HG03108 (cell line): ENCODE data around the gene SLC30A1.
"Not testable (repeated sequence)": the region's sequence is repeated elsewhere in the genome, so short reads cannot be mapped to it uniquely, and the experiment has no call there.

Source experiments
- ATAC-seq: cut with Tn5 transposase; IDR thresholded peaks from one replicate; pipeline ENCODE4 v1.9.1; 2021; ENCODE audit warnings: moderate library complexity; ENCODE audit not compliant: unreplicated experiment

Gene SLC30A1

DNA sequence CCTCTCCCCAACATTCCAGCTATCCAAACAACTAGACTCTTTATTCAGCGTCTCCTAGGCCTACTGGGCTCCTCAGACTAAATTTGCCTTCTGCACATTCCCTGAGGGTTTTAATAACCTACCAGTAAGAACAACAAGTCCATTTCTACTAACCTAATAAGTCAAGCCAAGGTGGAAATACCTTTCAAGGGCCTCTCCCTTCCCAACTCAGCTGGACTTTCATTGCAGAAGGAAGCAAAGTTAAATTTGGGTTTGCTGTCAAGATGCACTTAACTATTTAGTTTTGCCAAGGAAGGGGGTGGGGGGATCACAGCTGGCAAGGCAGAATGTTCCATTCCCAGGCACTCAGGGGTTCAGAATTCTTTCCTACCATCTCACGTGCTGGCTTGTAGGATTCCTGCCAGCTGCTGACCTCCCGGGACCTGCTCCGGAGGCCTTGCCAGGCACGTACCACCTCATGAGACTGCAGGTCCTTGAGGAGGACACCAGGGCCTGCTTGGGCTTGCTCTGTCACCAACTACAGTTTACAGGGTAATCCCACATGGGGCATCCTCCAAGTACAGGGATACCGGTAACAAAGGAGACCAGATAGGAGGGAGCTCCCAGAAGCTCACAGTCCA, 29.8 kb downstream of the SLC30A1 start:
- ATAC-seq: no peak

DNA sequence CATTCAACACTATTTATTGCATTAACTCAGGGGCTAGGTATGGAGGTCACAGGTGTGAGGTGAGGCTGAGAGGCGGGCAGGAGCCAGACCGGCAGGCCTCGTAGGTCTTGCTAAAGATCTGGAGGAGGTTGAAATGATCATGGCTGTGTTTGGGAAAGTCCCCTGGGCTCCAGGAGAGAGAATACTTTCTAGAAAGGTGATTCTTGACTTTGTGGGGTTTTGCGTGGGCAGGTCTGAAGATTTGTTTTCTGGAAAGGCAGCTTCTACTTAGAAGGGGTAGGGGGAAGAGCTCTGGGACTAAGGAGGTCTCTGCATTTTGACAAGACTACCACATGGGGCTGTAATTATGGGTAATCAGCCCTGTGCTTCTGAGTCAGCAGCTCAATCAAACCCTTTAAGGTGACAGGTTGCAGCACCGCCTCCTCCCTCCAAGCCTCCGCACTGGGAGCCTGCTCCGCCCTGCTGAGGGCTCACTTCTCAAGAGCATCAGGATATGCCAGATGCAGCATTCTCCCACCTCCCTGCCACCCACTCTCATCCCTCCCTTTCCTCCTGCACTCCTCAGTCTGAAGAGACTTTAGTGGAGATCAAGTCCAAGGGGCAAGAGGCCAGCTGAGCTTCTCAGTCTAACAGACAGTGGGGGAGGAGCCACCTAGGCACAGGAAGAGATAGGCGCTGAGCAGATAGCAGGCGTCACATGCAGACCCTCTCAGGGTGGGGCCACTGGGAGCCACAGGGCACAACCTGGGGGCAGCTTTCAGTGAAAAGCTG, 30.5 kb downstream of the SLC30A1 start:
- ATAC-seq: no peak

DNA sequence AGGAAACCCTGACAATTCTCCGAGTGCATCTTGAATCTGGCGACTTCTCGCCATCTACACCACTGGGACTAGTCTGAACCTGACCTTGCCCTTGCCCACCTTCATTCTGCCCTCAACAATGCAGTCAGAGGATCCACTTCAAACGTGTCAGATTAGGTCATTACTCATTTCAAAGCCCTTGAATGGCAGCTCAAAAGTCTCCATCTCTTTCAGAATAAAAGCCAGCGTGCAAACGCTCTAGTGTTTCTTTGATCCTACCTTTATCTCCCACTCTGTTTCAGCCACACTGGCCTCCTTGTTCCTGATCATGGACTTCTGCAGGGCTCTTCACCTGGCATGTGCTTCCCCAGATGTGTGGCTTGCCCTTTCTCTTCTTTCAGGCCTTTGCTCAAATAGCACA, 31.3 kb downstream of the SLC30A1 start:
- no peak for ATAC-seq

DNA sequence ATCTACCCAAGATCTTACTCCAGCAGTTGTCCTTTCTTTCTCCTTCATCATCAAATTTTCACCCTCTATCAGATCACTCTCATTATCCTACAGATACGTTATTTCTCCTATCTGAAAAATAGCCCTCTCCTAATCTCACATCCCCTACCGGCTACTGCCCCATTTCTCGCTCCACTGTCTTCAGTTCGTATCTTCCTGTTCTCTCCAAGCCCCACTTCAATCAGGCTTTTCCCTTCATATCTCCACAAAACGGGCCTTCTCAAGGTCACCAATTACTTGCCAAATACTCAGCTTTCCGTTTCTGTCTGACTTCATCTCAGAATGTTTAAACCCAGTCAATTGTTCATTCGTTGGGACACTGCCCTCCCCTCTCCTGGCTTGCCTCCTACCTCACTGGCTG, 32.4 kb downstream of the SLC30A1 start:
- no peak for ATAC-seq

DNA sequence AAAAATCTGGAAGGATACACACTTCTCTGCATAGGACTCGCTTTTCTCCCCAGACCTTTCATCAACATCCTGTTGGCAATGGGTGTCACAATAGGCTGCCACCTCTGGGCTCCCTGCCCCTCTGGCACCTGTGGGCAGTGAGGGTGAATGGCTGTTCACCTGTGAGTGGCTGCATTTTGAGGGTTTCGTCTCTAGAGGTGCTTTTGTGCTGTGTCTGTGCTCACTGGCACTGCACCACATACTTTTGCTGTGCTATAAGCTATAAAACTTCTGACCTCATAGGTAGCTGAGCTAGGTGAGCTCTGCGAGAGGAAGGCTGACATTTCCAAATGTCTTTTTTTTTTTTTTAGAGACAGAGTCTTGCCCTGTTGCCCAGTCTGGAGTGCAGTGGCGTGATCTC, 35.9 kb downstream of the SLC30A1 start:
- no peak for ATAC-seq

DNA sequence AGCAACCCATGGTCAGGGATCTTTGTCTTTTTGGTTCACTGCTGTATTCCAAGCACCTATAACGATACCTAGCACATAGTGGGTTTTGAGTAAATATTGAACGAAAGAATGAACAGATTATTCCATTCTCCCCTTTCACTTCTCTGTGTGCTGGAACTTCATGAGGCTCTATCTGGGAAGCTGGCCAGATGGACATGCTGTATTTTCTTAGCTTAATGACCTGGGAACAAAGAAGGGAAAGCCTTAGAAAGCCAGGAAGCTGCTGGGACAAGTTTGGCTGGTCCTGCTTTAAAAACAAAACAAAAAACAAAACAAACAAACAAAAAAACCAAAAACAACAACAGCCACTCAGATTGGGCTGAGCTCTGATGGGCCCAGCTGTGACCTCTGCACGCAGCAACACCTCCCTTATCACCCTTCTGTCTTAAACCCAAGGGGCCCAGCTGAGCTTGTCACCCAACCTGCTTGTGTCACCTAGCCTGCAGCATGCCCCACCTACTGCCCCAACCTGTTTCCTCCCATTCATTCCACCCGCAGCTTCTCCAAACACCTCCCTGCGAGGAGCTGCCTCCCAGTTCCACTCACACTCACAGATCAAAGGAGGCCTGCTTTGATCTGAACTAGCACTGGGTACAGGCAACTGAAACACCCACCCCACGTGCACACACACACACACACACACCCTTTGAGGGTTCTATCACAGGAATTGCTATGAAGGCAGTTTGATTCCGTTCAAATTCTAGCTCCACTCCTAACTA, 37.1 kb downstream of the SLC30A1 start:
- no peak for ATAC-seq

DNA sequence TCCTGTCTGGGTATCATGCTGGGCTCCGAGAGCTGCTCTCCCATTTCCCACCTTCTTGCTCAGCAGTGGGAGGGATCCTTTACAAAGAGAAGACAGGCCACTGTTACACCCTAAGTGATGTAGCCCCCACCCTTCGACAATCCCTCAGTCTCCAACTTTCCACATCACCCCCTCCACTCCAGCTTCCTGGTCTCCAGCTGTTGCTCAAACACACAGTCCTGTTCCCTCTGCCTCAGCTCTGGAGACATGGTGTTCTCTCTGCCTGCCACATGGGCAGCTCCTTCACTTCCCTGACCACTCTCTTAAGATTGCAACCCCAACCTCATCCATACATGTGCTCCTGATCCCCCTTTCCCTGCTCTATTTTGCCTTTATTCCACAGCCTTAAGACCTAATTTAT, 37.7 kb downstream of the SLC30A1 start:
- ATAC-seq: no peak

DNA sequence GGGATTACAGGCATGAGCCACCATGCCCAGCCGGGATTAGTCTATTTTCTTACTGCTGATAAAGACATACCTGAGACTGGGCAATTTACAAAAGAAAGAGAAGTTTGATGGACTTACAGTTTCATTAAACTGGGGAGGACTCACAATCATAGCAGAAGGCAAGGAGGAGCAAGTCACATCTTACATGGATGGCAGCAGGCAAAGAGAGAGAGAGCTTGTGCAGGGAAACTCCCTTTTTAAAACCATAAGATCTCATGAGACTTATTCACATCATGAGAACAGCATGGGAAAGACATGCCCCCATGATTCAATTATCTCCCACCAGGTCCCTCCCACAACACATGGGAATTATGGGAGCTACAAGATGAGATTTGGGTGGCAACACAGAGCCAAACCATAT, 38.1 kb downstream of the SLC30A1 start:
- not testable (repeated sequence) for ATAC-seq

DNA sequence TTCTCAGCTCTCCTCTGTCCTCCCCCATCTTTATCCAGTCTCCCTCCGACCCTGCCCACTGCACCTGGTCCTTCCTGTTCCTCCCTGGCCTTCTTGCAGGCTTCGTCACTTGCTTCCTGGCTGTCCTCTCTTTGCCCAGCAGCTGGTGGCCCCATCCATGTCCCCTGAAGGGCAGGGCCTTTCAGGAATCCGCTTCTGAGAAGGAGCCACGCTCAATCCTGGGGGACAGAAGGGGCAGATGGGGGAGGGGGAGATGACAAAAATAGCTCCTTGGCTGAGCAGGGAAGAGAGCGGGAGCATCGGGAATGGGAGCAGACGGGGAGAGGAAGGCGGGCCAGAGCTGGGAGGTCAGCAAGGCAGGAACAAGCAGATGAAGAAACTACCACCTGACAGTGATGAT, 40.7 kb downstream of the SLC30A1 start:
- ATAC-seq: no peak

DNA sequence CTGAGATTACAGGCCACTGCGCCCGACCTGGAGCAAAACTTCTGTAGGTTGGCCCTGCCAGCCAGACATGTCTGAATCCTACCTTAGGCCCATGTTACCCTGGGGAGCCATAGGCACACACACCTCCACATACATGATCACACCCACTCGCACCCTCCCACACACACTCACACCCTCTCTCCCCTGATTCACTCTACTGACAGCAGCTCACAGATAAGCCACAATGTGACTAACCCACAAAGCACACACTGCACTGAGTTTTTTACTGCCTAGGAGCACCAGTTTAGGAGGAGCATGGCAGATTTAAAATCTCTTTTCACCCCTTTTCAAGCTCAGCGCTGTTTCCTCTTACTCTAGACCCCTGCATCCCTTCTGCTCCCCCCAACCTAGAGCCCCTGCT, 41.7 kb downstream of the SLC30A1 start:
- ATAC-seq: no peak

DNA sequence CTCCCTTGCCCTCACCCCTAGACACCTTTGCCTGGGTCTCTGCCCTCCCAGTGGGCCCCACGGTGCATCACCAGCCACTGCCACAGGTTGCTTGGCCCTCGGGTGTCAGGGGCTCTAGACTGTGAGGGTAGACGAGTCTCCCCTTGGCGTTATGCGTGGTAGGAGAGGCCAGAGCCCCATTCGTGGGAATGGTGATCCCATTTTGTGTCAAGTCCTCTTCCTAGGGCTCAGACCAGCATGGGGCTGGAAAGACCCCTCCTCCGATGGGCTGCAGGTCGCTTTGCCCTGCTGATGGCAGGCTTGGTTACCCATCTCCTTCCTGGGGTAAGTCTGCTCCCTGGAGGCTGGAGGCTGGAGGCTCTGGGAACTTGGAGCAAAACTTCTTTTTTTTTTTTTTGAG, 42.4 kb downstream of the SLC30A1 start:
- no peak for ATAC-seq

DNA sequence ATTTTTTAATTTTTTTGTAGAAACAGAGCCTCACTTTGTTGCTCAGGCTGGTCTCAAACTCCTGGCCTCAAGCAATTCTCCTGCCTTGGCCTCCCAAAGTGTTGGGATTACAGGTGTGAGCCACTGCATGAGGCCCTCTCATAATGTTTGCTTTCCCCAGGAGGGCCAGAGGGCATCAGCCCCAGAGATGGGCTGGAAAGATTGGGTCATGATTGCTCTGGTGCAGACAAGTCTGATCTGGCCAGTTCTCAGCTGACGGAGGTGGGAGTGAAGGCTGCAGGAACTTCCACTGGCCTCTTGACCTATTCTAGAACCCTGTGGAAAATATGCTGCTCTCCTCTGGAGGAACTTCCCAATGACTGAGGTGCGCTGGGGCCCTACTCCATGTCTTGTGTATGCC, 43.6 kb downstream of the SLC30A1 start:
- ATAC-seq: no peak

DNA sequence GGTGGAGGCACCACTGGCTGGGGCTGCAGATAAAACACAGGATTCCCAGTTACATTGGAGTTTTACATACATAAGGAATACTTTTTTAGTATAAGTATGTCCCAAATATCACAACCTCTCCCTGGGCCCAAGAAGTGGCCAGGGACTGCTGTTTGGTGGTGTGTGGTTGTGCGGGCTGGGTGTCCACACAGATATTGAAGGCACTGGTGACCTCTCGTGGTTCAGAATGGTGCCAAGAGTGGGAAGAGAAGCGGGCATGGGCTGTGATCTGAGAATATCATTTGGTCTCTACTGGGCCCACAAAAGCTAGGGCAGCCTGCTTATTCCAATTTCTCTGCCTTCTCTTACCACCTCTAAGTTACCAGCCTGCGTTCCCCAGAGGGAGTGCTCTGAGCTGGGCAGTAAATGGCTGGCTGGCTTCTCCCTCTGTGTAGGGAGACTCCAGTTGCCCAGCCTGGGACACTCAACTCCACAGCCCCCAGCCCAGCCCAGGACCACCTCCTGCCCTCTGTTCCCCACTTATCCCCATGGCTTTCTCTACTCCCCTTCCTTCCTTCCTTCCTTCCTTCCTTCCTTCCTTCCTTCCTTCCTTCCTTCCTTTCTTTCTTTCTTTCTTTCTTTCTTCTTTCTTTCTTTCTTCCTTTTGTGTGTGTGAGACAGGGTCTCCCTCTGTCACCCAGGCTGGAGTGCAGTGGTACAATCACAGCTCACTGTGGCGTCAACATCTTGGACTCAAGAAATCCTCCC, 44.2 kb downstream of the SLC30A1 start:
- ATAC-seq: no peak

DNA sequence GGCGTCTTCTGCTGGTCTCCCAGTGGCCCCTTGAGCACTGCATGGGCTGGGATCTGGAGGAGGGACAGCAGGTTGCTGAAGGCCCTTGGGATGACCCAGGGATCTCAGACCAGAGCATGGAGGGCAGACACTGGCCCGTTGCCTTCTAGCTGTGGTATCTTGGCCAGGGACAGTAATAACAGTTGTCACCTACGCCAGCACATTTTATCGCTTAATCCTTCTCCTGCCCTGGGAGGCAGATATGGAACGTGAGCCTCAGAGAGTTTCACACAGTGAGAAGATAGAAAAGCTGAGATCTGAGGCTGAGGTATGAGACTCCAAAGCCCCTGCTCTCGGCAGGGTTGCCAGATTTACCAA, 46.9 kb downstream of the SLC30A1 start:
- ATAC-seq: no peak

DNA sequence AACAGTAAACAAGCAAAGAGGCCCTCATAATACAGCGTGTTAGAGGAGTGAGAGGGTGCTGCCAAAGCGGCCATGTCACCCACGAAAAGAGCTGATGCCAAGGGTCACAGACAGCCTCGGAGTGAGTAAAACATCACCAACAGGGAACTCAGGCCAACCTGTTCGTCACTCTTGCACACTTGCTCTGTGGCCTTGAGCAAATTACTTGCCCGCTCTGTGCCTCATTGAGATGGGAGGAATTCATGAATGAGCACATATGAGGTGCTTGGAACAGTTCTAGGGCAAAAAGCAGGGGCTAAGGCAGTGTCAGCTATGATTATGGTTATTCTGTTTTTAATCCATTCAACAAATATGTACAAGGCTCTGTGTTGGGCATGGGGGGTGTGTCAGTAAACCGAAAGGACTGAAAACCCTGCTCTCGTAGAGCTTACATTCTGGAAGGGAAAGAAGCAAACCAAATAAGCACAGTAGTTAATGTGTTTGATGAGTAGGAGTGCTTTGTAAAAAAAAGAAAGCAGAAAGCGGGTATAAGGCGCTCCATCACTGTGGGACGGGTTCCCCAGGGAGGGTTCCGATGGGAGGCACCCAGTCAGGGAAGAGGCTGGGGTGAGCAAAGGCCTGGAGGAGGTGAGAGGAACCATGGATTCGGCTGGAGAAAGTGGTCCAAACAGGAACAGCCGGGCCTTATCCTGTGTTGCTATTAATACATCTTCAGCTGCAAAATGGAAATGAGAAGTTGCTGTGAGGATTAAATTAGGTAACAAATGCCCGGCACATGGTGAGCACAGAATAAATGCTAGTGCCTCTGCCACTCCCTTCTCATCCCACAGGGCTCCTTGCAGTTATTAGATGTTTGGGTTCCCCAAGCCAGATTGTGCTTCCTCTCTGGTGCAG, 47.5 kb downstream of the SLC30A1 start:
- no peak for ATAC-seq

DNA sequence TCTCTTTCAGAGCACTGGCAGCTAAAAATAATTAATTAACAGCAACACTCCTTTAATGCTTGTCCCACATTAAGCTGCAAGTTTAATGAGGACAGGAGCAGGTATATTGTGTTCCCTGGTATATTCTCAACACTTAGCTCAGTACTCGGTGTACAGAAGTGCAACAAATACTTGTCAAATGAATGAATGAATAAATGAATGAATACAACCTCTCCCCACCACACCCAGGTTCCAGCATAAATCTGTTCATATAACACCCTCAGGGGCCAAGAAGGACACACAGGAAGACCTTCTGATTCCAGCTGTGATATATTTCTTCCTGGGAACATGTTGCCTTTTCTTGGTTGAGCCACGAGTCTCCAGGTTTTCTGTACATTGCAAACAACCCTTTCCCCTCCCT, 48.9 kb downstream of the SLC30A1 start:
- no peak for ATAC-seq

DNA sequence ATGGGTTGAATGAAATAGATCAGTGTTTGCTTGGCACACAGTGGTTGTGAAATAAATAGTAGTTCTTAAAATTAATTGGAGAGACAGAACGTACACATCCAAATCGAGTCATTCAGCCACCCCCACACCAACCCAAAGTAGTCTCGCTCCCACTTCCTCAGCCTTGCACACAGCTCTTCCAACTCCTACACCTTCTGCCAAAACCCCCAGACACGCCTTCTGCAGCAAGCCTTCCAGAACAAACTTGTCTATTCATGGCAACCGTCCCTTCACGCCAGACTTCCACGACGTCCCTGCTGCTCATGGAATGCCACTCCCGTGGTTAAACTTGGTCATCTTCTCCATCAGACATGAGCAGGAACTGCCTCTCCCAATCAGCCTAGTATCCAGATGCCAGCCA, 49.5 kb downstream of the SLC30A1 start:
- ATAC-seq: no peak

DNA sequence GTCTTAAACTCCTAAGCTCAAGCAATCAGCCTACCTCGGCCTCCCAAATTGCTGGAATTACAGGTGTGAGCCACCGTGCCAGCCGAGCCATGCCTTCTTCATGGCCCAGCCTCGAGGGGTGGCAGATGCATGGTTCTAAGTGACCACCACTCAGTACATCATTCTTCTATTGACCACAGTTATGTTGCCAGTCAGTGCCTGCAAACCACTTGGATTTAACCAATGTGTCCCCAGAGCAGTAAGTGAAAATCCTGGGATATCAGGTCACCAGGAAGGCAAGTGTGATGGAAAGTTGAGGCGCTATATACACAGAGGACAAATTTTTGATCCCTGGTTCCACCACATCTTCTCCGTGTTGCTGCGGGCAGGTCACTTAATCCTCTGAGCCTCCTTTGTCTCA, 50.0 kb downstream of the SLC30A1 start:
- ATAC-seq: no peak

DNA sequence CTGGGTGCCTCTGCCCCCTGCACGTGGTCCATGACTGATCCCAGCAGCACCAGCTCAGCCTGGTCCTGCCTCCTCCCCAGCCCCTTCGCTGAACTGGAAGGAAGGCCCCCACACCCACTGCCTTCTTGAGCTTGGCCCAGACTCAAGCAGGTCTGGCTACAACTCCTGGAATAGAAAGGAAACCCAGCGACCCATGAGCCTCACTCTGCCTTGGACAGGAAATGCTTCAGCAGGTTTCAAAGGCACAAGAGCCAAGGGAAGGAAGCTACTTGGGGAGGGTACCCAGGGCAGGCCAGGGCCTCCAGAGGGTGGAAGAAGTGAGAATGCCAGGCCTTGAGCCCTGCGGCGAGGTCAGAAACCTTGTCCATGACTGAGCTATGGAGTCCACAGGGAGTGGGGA, 51.1 kb downstream of the SLC30A1 start:
- ATAC-seq: peak; percentile 20

DNA sequence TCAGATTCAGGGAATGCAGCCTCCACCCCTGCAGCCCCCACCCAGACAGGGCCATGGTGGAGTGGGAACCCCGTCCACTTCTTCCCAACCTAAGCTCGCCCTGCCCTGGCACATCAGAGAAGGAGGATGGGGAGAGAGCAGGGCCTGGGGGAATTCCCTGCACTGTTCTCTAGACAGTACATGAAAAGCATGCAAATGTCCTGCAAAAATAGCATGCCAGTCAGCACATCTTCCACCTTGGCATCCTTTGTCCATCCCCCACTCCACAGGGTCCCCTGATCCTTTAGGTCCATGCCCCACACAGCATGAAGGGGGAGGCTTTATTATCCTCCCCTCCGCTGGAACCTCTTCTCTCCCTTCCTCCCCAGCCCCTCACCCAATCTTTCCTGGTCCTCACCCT, 52.0 kb downstream of the SLC30A1 start:
- peak; percentile 82 for ATAC-seq

DNA sequence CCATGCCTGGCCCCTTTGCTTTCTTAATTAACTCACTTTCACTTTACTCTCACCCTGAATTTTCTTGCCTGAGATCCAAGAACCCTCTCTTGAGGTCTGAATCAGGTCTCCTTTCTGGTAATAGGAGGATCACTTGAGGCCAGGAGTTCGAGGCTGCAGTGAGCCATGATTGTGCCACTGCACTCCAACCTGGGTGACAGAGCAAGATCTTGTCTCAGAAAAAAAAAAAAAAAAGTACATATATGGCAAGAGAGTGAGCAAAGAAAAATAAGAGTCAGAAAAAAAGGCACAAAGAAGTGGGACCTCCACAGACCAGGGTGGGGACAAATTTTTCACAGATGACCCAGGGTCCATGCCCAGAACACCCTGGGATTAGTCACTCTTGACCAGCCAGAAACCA, 52.9 kb downstream of the SLC30A1 start:
- ATAC-seq: no peak
